H1 (cell line): Measurements from ENCODE around the gene ESYT1. TPM values are rescaled to one million over a fixed set of nuclear protein-coding genes. Genes with fewer than 3 reads are reported as not detected.

Experiments
- CTCF ChIA-PET: fragments of 300-600 bp; sonication (Branson Sonifier 250); formaldehyde crosslinking; loops from one replicate; lab custom pipeline; 2021; ENCODE audit not compliant: partially characterized antibody; lab: Charles Lee
- POLR2A ChIA-PET: fragments of 300-600 bp; sonication (Branson Sonifier 250); formaldehyde crosslinking; loops from one replicate; lab custom pipeline; 2021; ENCODE audit warnings: inconsistent platforms; ENCODE audit not compliant: partially characterized antibody; lab: Charles Lee
- DNase-seq, 2 experiments: peaks; one replicate each; pipeline versions ENCODE4 v3.0.0 to v3.0.0-alpha.2; 2010 to 2022; ENCODE audit warnings: low spot score in 2 of 2, low read depth in 1 of 2, mixed read lengths in 1 of 2
- FAIRE-seq: peaks from 2 replicates; lab custom pipeline; 2011; peaks lifted over from hg19 to GRCh38; lab: Jason Lieb, UNC
- H2AFZ ChIP-seq: 2 replicates; pipeline ENCODE4 v1.8.1; 2012; ENCODE audit warnings: low read length, inconsistent platforms
- H2AK5ac ChIP-seq: 2 replicates; pipeline ENCODE4 v1.6.1; 2013; ENCODE audit warnings: low read depth, low read length
- H2BK120ac ChIP-seq: replicated peaks from 2 replicates; pipeline ENCODE3; 2013; ENCODE audit warnings: low read depth, low read length, inconsistent platforms
- H2BK12ac ChIP-seq: 2 replicates; pipeline ENCODE4 v1.6.1; 2013; ENCODE audit warnings: low read depth, low read length
- H2BK15ac ChIP-seq: 2 replicates; pipeline ENCODE4 v1.6.1; 2013; ENCODE audit warnings: low read length
- H2BK20ac ChIP-seq: 2 replicates; pipeline ENCODE4 v1.6.1; 2013; ENCODE audit warnings: low read length
- H2BK5ac ChIP-seq: 2 replicates; pipeline ENCODE4 v1.6.1; 2013; ENCODE audit warnings: low read depth, low read length
- H3K14ac ChIP-seq: 2 replicates; pipeline ENCODE4 v1.6.1; 2013; ENCODE audit warnings: inconsistent platforms; ENCODE audit not compliant: insufficient read length
- H3K18ac ChIP-seq: 2 replicates; pipeline ENCODE4 v1.6.1; 2013; ENCODE audit warnings: low read length; ENCODE audit errors: extremely low read depth
- H3K23ac ChIP-seq: 2 replicates; pipeline ENCODE4 v1.6.1; 2013; ENCODE audit warnings: inconsistent platforms; ENCODE audit not compliant: insufficient read length
- H3K23me2 ChIP-seq: 2 replicates; pipeline ENCODE4 v1.6.1; 2013; ENCODE audit warnings: low read depth, low read length
- H3K27ac ChIP-seq: 2 replicates; pipeline ENCODE4 v1.6.1; 2011; ENCODE audit warnings: low read depth, low read length, inconsistent platforms
- H3K27me3 ChIP-seq, 4 experiments: replicated peaks in 1 of 4; 1 replicate in 1 of 4; 2 replicates in 3 of 4; pipeline versions ENCODE4 v1.6.1 to v1.8.1; 2011 to 2013; ENCODE audit warnings: low read length in 3 of 4, mild to moderate bottlenecking in 3 of 4, inconsistent platforms in 2 of 4, mixed read lengths in 2 of 4, moderate library complexity in 1 of 4; ENCODE audit not compliant: control insufficient read depth in 3 of 4, insufficient read depth in 3 of 4; ENCODE audit errors: extremely low read depth in 1 of 4
- H3K36me3 ChIP-seq, 4 experiments: 2 replicates each; pipeline versions ENCODE4 v1.6.1 to v1.8.1; 2011 to 2013; ENCODE audit warnings: mild to moderate bottlenecking in 4 of 4, low read length in 3 of 4, moderate library complexity in 2 of 4, control low read depth in 1 of 4, inconsistent platforms in 1 of 4; ENCODE audit not compliant: insufficient read depth in 4 of 4, control insufficient read depth in 2 of 4
- H3K4ac ChIP-seq: replicated peaks from 2 replicates; pipeline ENCODE3; 2013; ENCODE audit warnings: low read length, low read depth, mixed read lengths, inconsistent platforms; ENCODE audit not compliant: insufficient read length
- H3K4me1 ChIP-seq, 4 experiments: replicated peaks in 1 of 4; 1 replicate in 1 of 4; 2 replicates in 3 of 4; pipeline versions ENCODE4 v1.6.1 to v1.8.1; 2011 to 2013; ENCODE audit warnings: low read length in 3 of 4, inconsistent platforms in 2 of 4, mixed read lengths in 1 of 4; ENCODE audit not compliant: insufficient read depth in 4 of 4, control insufficient read depth in 3 of 4
- H3K4me2 ChIP-seq, 2 experiments: 2 replicates each; pipeline versions ENCODE4 v1.6.1 to v1.8.1; 2011 to 2013; ENCODE audit warnings: low read depth in 2 of 2, low read length in 2 of 2, control low read depth in 1 of 2, inconsistent platforms in 1 of 2, mild to moderate bottlenecking in 1 of 2; ENCODE audit not compliant: insufficient read depth in 1 of 2
- H3K4me3 ChIP-seq, 4 experiments: fragments of 200-600, 300-600 bp in 1 of 4; sonication (generic), shearing (Covaris generic), sonication (Bioruptor Twin) in 1 of 4; 2 replicates each; pipeline versions ENCODE4 v1.5.1 to v1.8.1; 2011 to 2016; ENCODE audit warnings: low read length in 4 of 4, low read depth in 3 of 4, control low read depth in 2 of 4, inconsistent platforms in 2 of 4, mild to moderate bottlenecking in 2 of 4, mixed read lengths in 1 of 4, moderate library complexity in 1 of 4; ENCODE audit not compliant: insufficient read depth in 2 of 4; ENCODE audit errors: extremely low read depth in 1 of 4
- H3K56ac ChIP-seq: replicated peaks from 2 replicates; pipeline ENCODE3; 2013; ENCODE audit warnings: low read depth, mild to moderate bottlenecking, mixed read lengths, low read length, inconsistent platforms; ENCODE audit not compliant: insufficient read length
- H3K79me1 ChIP-seq: 2 replicates; pipeline ENCODE4 v1.6.1; 2013; ENCODE audit warnings: low read depth, low read length, control low read depth
- H3K79me2 ChIP-seq, 2 experiments: 2 replicates each; pipeline versions ENCODE4 v1.6.1 to v1.8.1; 2012 to 2013; ENCODE audit warnings: low read length in 2 of 2, mild to moderate bottlenecking in 2 of 2, inconsistent platforms in 1 of 2; ENCODE audit not compliant: insufficient read depth in 2 of 2, control insufficient read depth in 1 of 2
- H3K9ac ChIP-seq, 4 experiments: replicated peaks in 1 of 4; 1 replicate in 1 of 4; 2 replicates in 3 of 4; pipeline versions ENCODE4 v1.6.1 to v1.8.1; 2011 to 2013; ENCODE audit warnings: low read depth in 3 of 4, low read length in 3 of 4, control low read depth in 2 of 4, mild to moderate bottlenecking in 2 of 4, moderate library complexity in 2 of 4, inconsistent platforms in 1 of 4; ENCODE audit errors: extremely low read depth in 1 of 4
- H3K9me3 ChIP-seq, 2 experiments: 2 replicates each; pipeline versions ENCODE4 v1.6.1 to v1.8.1; 2012 to 2013; ENCODE audit warnings: mild to moderate bottlenecking in 2 of 2, moderate library complexity in 2 of 2, control low read depth in 1 of 2, inconsistent platforms in 1 of 2, low read depth in 1 of 2, low read length in 1 of 2, mixed read lengths in 1 of 2; ENCODE audit not compliant: insufficient read depth in 2 of 2
- H4K20me1 ChIP-seq, 2 experiments: replicated peaks in 1 of 2; 2 replicates each; pipeline versions ENCODE3 to v1.8.1; 2011 to 2013; ENCODE audit warnings: inconsistent platforms in 2 of 2, low read length in 2 of 2, mild to moderate bottlenecking in 1 of 2; ENCODE audit not compliant: insufficient read depth in 2 of 2, control insufficient read depth in 1 of 2
- H4K5ac ChIP-seq: 2 replicates; pipeline ENCODE4 v1.6.1; 2013; ENCODE audit warnings: low read length, low read depth, mixed read lengths, inconsistent platforms; ENCODE audit not compliant: insufficient read length
- H4K8ac ChIP-seq: 2 replicates; pipeline ENCODE4 v1.8.0; 2013; ENCODE audit warnings: mild to moderate bottlenecking, moderate library complexity, low read length, inconsistent platforms; ENCODE audit not compliant: insufficient read depth; ENCODE audit errors: extremely low read depth
- H4K91ac ChIP-seq: replicated peaks from 2 replicates; pipeline ENCODE3; 2013; ENCODE audit warnings: low read length, mixed read lengths, inconsistent platforms; ENCODE audit not compliant: insufficient read length
- ATF3 ChIP-seq: IDR thresholded peaks from 2 replicates; pipeline ENCODE4 v1.6.1; 2011; ENCODE audit warnings: low read depth, mild to moderate bottlenecking, low read length; ENCODE audit not compliant: insufficient read depth
- CTBP2 ChIP-seq: IDR thresholded peaks from 2 replicates; pipeline ENCODE4 v1.7.0; 2011; ENCODE audit warnings: borderline replicate concordance, mild to moderate bottlenecking, moderate library complexity, mixed read lengths, low read length; ENCODE audit not compliant: insufficient read depth, insufficient read length
- POLR2A ChIP-seq, 2 experiments: IDR thresholded peaks; 1 replicate in 1 of 2; 2 replicates in 1 of 2; pipeline ENCODE4 v1.6.1; 2011; ENCODE audit warnings: low read depth in 2 of 2, low read length in 2 of 2, mild to moderate bottlenecking in 2 of 2; ENCODE audit errors: control extremely low read depth in 1 of 2
- WGBS, 2 experiments: shearing (Covaris generic) in 1 of 2; methylation state at CpG; one replicate each; pipeline versions ENCODE4 v1.1.6 to v1.1.7; 2013 to 2015; ENCODE audit warnings: low lambda C conversion rate in 2 of 2, mixed read lengths in 2 of 2, inconsistent platforms in 1 of 2, low coverage in 1 of 2, missing lambda C conversion rate in 1 of 2; ENCODE audit not compliant: insufficient replicate concordance in 2 of 2, insufficient coverage in 1 of 2, insufficient read length in 1 of 2; ENCODE audit errors: extremely low coverage in 1 of 2, missing lambda C conversion rate in 1 of 2; 5-methylcytosine and 5-hydroxymethylcytosine counted together
- polyA plus RNA-seq, 7 experiments: library from polyadenylated mRNA; depleted of rRNA in 3 of 7; stranded (reverse) in 5 of 7; unstranded in 2 of 7; fragments of >200 nt in 5 of 7; fragments of 200-250 nt in 2 of 7; gene quantifications; 1 replicate in 5 of 7; 2 replicates in 1 of 7; 4 replicates in 1 of 7; pipeline versions ENCODE4 v1.2.1 to v1.2.3, GENCODE V29; 2011 to 2013; ENCODE audit warnings: missing spikeins in 2 of 7, mixed read lengths in 2 of 7
- total RNA-seq: library from RNA; stranded (reverse); fragmentation: NEBNext Ultra II Directional; extraction: Animal tissue kit (Norgen Biotek cat#: 25700); gene quantifications from 2 replicates; pipeline ENCODE4 v1.2.1, GENCODE V29; 2021

Gene ESYT1
- total and polyA plus RNA-seq, 2 of the 8 experiments (the other 6 are each of a cell fraction or from before 2014, with no cell fraction given): 86.9 to 165 TPM

GRCh38 chr12:56103066-56103711 is 24.9 kb upstream of the ESYT1 start:
- Histone ChIP-seq H2BK12ac (no peak overlapping the region), H3K4me2 (peak overlapping the region; percentile 75 to 99), H2BK5ac (no peak overlapping the region), H3K9me3 (no peaks in the 10 kb centered on the region), H3K56ac (no peak overlapping the region), H3K14ac (no peak overlapping the region), H3K4me3 (peak overlapping the region in 3 of 4 experiments; percentile 50 to 95 (median 57); a peak in 6 of 8 replicates), H3K4ac (no peak overlapping the region), H2BK120ac (no peak overlapping the region), H4K5ac (no peak overlapping the region), H2AK5ac (no peak overlapping the region), H2AFZ (no peak overlapping the region), H2BK15ac (no peak overlapping the region), H3K23ac (no peak overlapping the region), H3K9ac (no peak overlapping the region), H3K4me1 (peaks cover 0 to 9% (median 3%) of the 10 kb centered on the region in 4 experiments; a peak in 5 of 7 replicates), H3K27ac (no peak overlapping the region), H3K36me3 (peaks cover 24 to 58% (median 45%) of the 10 kb centered on the region in 4 experiments), H2BK20ac (no peak overlapping the region), H3K27me3 (no peaks in the 10 kb centered on the region), H4K8ac (no peak overlapping the region), H3K79me2 (peaks cover 21 to 31% of the 10 kb centered on the region in 2 experiments), H3K23me2 (peaks cover 8% of the 10 kb centered on the region), H4K91ac (no peak overlapping the region), H3K18ac (no peak overlapping the region), H4K20me1 (peaks cover 4 to 5% of the 10 kb centered on the region in 2 experiments), H3K79me1 (0 out of 2 replicates have a peak, but pooled peaks cover 2% of the 10 kb centered on the region)
- CTCF ChIA-PET: interaction anchor here (1.1 to 7.2 kb wide), 7 partner anchors 8 to 86 kb away, joined by 3 to 34 read pairs (median 9); partner anchors contain the start of genes ERBB3, SMARCC2 and ZC3H10
- DNase-seq (no peak), FAIRE-seq (no peak)
- TF ChIP-seq ATF3 (no peak), POLR2A (IDR thresholded peaks at IDR 0.05; ENCODE audit: control extremely low read depth in 1 of 2, low read depth in 2 of 2, low read length in 2 of 2) (no peak), CTBP2 (no peak)
- POLR2A ChIA-PET: interaction anchor here (0.7 to 11.1 kb wide), 18 partner anchors 8 to 119 kb away, joined by 3 to 267 read pairs (median 16); partner anchors contain the start of genes ERBB3, ESYT1, MYL6 and RNF41
- WGBS, 2 experiments: 90% methylated on average over 6 of the region's 6 CpGs; no CpG with 5 or more reads in 1 of the 2 experiments
